Measurements from ENCODE around the gene DYNC2H1.

The DYNC2H1 gene

GRCh38 chr11:103147627-103148026 lies 38.4 kb downstream of the DYNC2H1 start:
- no peak for DNase-seq

DNA sequence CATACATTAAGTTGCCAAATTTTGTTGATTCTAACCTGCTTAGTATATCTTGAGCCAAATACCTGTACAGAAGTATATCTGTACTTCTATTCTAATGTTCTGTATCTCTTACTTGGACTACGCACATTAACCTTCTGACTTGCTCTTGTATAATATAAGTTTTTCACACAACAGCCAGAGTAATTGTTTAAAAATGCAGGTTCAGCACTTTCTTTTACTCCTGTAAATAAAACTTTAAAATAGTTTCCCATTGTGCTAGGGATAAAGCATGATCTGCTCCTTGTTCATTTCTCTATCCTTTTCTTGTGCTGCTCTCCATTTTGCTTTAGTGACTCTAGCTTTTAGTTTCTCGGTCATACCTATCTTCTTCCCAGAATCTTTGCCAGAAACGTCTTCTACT lies 48.3 kb downstream of the DYNC2H1 start:
- DNase-seq = no peak

- no peak for DNase-seq
Measured at GRCh38 chr11:103164093-103164796, 55.0 kb downstream of the DYNC2H1 start.

- no peak for DNase-seq
Measured at GRCh38 chr11:103167166-103167565, 57.9 kb downstream of the DYNC2H1 start.

DNA sequence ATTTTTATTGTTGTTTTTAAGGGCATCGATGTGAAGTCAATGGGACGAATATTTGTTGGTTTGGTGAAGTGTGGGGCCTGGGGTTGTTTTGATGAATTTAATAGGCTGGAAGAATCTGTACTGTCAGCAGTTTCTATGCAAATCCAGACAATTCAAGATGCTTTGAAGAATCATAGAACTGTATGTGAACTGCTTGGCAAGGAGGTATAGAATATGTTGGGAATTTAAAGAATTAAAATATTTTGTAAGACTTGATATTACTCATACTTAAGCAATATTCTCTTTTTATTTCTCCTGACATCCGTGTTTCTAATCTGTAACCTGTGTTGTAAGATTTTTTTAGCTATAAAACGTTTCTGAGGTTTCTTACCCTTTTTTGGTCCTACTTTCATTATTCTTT lies 61.6 kb downstream of the DYNC2H1 start:
- DNase-seq = no peak

- DNase-seq = no peak
Measured at GRCh38 chr11:103175461-103176129, 66.4 kb downstream of the DYNC2H1 start.

- no peak for DNase-seq
Measured at GRCh38 chr11:103183981-103184611, 74.9 kb downstream of the DYNC2H1 start.

GRCh38 chr11:103202048-103202651 lies 92.9 kb downstream of the DYNC2H1 start:
- peak; percentile 7 for DNase-seq

- no peak for DNase-seq
Measured at GRCh38 chr11:103210543-103210942, 101.3 kb downstream of the DYNC2H1 start.

DNA sequence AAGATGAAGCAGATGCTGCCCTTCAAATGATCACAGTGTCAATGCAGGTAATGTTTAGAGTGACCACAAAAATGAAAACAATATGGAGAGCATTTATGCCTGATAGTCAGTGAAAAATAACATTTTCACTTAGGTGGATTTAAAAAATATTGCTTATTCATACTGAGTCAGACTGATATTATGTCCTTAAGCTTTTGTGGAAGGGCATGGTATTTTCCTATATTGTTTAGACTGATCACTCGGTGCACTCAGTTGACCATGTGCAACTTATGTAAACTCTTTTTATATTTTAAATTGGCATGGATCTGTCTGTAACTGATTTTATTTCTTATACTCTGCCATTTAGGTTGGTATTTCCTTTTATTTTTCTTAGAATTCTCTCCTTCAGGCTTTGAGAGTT lies 106.6 kb downstream of the DYNC2H1 start:
- DNase-seq = no peak

GRCh38 chr11:103220133-103220532 lies 110.9 kb downstream of the DYNC2H1 start:
- no peak for DNase-seq

DNA sequence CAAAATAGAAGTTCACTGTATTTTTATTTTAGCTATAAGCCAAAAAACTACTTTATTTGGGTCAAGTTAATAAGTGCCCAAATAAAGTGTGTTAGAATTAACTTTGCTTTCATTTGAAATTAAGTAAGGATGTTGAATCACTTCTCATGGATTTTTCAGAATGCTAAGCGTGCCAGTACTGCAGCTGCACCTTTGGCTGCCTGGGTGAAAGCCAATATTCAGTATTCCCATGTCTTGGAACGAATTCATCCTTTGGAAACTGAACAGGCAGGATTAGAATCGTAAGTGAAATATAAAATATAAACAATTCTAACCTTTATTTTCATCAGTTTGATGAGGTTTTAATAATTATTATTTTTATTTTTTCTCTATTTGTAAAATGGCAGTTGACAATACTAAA lies 113.6 kb downstream of the DYNC2H1 start:
- DNase-seq = no peak

DNA sequence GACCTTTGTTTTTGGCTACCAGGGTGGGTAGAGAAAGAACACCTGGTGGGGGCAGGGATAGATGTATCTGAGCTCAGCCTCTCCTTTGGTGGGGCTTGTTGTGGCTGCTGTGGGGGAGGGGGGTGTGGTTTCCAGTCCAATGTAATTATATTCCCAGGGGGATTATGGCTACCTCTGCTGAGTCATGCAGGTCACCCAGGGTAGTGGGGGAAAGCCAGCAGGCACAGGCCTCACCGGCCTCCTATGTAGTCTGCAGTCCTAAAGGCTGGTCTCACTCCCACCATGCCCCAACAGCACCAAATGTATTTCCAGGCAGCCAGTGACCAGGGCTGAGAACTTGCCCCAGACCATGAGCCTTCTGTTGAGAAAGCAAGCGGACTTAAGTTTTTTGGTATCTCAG lies 119.6 kb downstream of the DYNC2H1 start:
- no peak for DNase-seq

DNA sequence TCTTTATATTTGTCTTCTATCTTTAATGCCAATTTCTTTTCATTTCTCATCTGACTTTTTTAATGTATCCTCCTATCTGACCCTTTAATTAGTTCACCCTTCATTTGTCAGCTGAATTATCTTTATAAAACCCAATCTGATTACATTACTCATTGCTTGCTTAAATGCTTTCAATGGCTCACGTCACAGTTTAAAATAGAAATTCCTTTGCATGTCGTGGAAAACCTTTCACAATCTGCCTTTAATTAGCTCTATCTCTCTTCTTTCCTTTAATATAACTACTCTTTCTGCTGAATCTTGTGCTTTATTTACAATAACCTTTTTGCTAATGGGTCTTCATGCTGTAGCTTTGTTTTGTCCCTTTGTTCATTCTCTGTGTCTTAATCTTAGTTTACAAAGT lies 125.7 kb downstream of the DYNC2H1 start:
- DNase-seq = no peak

GRCh38 chr11:103241574-103241973 lies 132.3 kb downstream of the DYNC2H1 start:
- no peak for DNase-seq

DNA sequence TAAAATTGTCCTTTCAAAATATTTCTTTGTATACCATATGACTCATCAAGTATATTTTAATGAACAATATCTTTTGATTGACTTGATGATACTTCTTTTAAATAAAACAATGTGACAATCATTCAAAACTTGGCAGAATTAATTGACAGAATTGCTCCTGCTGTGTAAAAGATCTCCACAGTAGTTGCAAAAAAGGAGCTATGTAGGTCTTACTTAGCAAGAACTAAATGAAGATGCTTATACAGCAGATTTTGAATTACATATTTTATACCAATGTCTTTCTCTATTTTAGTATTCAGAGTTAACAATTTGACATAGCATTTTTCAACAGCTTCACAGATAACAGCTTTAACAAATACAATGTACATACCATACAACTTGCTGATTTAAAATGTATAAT lies 144.9 kb downstream of the DYNC2H1 start:
- no peak for DNase-seq

DNA sequence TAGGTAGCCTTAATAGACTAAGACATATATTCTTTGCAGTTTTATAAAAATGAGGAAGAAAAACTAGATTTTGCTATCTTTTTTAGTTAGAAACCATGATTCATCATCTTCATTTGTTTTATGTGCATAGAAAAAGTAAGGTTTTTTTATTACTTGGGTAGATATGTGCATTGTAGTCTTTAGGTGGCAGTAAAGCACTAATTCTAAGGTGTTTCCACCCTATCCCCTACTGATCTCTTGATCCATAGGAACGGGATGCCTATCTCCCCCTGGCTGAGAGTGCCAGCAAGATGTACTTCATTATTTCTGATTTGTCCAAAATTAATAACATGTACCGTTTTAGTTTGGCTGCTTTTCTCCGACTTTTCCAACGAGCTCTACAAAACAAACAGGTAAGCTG lies 148.1 kb downstream of the DYNC2H1 start:
- DNase-seq = peak; percentile 14

DNA sequence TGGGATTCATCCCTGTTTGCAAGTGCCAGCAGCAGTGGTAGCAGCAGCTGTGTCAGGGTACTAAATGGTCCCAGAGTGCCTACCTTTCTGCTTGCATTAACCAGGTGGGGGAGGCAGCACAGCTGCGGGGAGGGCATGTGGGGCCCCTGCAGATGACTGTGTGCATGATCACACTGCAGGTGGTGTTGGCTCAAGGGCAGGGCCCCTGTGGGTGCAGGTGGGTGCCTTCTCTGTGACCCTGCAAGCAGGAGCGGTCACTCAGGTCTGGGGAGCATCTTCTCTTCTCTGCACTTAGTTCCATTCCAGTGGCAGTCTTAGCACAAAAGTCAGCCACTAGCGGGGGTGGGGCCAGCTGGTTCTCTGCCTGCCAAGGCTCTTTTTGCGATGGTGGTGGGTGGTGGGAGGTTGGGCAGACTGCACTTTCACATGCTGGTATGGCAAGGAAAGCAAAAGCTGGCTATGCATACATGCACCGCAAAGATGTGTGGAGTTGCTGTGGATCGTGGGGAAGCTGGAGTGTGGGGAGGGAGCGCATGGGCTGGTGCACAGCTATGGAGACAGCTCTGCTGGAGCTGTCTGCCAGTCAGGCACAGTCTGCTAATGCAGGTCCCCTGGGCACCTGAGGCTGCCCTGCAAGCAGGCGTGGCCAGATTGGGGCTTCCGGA lies 157.1 kb downstream of the DYNC2H1 start:
- no peak for DNase-seq

GRCh38 chr11:103272876-103273275 lies 163.7 kb downstream of the DYNC2H1 start:
- no peak for DNase-seq

DNA sequence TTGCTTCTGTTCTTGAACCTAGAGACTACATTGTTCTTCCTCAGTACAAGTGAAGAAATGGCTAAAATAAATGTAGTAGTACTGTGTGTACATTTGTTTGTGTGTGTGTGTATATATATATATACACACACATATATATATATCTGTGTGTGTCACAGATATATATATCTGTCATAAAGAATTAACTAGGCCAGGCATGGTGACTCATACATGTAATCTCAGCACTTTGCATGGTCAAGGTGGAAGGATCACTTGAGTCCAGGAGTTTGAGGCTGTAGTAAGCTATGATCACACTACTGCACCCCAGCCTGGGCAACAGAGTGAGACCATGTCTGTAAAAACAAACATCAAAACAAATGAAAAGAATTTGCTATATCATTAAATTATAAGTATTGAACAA lies 164.8 kb downstream of the DYNC2H1 start:
- no peak for DNase-seq

DNA sequence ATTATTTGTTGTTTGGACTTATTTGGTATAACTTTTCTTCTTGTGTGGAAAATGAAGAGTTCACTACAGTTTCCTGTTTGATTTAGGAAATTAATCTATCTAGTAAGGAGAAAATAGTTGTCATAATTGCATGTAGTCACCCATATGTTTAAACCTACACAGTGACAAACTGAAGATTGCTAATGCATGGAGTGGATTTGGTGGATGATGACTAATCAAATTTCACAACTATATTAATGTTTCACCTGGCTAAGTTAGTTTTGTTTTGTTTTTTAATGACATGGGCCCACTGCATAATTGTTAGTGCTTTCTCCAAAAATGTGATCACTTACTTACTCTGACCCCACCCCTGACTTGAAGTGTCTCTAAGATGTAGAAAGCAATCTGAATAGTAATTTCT lies 170.6 kb downstream of the DYNC2H1 start:
- DNase-seq = no peak

DNA sequence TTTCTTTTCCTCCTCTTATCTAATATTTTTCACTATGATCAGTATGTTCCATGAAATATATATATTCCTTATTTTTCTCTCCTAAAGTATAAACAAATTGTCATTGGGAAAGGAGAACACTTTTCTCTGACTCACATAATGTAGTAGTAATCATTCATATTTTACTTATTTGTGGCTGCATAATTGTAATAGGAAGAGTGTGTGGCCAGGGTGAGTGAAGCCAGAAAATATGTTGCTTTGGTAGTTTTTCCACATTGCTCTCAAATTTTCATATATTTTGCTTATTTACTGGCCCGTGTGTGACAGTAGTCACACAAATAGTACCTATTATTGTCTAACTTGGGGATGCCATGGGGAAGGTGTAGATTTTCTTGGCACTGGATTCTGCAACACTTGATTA lies 172.1 kb downstream of the DYNC2H1 start:
- DNase-seq = no peak

DNA sequence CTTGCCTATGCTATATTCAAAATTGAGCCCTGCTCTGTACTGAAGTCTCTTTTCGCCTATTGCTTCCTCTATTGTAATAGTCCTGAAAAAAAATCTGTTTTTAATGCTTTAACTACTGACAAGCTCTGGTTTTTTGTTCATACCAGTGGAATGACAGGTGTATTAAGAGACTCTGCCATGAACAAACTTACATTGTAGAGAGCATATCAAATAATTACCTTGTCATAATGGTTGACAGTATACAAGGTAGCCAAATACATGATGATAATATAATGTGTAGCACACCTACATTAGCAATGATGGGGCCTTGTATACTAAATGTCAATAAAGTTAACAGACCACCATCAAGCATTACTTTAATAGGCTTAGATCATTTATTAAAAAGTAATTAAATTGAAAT lies 175.0 kb downstream of the DYNC2H1 start:
- no peak for DNase-seq
